ENCODE results near the gene TRPM1.

Gene TRPM1

DNA sequence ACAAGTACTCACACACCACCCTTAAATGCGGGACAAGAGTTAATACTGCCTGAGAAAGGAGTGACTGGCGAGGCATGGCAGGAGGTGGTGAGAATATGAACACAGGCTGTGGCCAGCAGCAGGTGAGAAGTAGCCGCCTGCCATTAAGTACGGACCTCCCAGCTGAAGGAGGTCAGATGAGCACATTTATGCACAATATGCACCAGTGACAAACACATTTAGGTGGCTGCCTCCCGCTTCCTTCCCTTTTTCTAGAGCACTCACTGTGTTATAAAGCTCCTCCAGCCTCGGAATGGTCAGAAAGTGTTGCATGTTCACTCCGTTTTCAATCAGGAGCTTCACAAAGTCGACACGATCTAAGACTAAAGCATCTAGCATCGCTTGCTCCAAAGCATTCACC lies 52.4 kb downstream of the TRPM1 start:
- DNase-seq (ENCODE audit: low read depth) = no peak

DNA sequence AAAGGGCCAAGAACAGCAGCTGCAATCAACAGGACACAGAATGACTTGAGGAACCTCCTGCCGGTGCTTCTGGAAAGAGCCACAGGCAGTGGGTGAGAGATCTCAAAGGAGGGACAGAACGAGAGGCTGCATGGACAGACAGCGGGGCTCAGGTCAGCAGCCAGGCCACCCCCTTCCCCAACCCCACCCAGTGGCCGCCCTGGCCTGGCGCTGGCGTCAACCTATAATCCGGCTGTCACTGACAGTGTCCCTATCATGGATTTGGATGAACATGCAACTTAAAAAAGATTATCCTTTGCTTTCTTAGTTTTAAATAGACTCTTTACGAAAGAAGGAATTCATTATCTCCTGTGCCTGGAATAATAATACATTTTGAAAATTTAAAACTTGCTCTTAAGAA lies 54.1 kb downstream of the TRPM1 start:
- DNase-seq (ENCODE audit: low read depth) = no peak

DNA sequence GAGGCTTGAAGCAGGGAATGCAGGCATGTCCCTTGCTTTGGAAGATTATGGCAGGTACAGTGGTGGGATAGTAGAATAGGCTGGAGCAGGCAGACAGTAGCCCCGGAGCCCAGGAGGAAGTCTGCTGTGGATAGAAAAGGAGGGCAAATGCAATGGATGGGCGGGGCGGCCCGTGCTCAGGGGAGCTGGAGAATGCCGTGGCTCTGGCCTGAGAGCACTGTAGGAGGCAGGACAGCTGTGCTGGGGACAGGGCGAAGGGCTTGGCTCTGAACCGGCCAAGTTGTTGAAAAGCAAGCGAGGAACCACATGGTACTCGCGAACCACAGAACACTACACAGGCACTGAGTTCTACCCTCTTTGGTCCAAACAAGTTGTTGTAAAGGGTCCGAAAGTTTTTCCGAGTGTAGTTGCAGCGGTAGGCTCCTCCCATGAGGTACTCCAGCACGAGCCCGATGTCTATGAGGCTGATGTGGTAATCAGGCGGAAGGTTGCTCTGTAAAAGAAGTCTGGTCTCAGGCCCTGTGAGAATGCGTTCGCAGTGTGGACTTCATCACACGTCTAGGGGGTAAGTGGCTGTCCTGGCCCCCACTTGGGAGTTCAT lies 54.7 kb downstream of the TRPM1 start:
- DNase-seq (ENCODE audit: low read depth) = no peak

DNA sequence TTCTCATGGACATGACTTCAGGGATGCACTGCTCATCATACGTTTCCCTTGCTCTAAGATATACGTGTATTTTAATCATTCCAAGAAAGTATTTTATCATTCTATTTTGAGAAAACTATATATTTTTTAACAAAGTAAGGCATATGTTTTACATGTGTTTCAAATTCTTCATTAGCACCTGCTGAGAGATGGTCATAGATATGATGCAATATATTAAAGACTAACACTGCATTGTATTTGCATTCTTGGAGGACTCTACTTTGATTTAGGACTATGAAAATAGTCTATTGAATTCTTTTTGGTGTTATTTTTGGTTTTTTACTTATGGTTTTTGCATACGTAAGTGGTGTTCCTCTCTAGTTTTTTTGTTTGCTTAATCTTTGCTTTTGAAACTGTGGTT lies 55.9 kb downstream of the TRPM1 start:
- no peak for DNase-seq (ENCODE audit: low read depth)

DNA sequence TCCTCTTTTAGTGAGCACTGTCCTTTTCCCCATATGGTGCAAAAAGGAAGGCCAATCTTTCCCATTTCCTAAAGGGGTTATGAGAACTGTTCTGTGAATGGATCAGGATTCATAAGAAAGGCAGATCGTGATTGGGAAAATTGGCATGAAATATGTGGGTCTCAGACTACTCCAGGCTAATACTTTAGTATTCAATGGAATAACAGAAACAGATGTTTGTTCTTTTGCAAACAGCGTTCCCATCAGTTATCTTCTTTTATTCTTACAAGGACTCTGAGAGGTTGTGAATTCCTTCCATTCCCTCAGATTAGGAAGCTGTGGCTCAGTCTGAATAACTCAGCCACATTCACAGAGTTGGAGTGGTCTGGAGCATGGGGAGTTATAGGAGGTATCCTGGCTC lies 58.8 kb downstream of the TRPM1 start:
- DNase-seq (ENCODE audit: low read depth) = peak; percentile 24

DNA sequence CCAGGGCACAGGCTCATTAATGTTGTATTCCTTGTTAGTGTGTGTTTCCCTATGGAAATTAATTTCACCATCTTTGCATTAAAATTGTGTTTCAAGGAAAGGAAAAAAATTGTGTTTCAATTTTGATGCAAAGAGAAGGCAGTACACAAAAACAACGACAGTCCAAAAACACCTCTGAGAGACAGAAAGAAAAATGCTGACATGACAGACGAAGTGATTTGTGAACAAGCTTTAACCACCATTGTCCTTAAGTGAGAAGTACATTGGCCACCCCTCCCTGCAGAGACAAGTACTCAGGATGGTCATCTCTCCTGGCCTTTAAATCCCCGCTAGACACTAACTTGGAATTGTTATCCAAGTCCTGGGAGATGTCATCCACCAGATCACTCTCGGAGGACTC lies 59.9 kb downstream of the TRPM1 start:
- no peak for DNase-seq (ENCODE audit: low read depth)

DNA sequence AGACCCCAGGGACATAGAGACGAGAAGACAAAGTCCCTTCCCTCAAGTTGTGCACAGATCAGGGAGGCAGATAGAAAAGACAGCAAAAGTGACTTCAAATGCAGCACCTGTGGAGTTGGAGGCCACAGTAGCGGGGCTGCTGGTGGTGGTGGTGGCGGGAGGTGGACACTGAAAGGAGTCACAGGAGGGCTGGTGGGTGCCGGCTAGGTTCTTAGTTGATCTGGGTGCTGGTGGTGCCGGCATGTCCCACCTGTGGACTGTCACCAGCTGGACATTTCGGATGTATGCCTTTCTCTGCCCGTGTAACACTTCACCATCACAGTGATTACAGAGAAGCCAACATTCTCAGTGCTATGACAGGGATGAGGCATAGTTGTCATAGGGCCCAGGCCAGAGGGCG lies 60.9 kb downstream of the TRPM1 start:
- DNase-seq (ENCODE audit: low read depth) = no peak

DNA sequence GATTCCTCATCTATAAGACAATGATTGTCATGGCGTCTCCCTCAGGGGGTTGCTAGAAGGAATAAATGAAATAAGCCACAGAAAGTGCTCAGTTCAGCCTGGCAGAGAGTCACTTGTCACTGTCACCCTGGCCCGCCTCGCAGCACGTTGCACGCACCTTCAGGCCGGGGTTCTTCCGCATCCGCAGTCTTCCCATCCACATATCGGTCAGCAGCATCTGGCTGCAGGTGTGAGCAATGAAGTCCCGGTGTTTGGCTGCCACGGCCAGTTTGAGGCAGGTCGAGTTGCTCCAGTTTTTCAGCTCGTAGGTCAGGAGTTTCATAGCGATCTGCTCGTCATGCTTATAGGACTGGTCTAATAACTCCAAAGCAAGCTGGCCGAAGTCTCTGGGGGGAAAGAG lies 61.6 kb downstream of the TRPM1 start:
- DNase-seq (ENCODE audit: low read depth) = no peak

DNA sequence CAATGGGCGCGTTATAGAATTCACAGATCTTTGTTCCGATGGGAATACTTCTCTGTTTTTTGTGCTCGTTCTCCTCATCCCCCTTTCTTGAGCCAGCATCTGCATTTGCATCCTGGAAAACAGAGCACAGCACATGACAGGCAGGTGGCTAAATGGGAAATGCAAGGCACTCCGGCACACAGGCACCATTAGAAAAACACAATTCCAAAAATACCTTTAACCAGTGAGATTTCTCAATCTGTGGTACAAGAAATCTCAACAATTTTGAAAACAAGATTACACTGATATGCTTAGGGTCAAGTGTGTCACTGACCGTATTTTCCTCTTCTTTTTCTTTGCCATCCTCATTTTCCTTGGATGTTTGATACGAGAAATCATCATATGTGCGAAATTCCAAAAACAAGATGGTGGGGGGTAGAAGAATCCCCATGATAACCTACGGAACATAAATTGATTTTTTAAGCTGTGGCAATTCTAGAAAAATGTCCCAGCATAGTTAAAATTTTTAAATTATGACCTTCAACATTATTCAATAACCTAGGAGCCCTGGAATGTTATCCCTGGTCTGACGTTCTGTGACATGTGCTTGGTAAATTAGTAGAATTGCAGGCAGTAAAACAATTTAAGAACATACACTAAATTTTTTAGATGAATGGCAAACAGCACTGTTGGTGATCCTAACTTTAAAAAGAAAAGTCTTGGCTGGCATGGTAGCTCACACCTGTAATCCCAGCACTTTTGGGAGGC lies 63.6 kb downstream of the TRPM1 start:
- DNase-seq (ENCODE audit: low read depth) = peak; percentile 46

DNA sequence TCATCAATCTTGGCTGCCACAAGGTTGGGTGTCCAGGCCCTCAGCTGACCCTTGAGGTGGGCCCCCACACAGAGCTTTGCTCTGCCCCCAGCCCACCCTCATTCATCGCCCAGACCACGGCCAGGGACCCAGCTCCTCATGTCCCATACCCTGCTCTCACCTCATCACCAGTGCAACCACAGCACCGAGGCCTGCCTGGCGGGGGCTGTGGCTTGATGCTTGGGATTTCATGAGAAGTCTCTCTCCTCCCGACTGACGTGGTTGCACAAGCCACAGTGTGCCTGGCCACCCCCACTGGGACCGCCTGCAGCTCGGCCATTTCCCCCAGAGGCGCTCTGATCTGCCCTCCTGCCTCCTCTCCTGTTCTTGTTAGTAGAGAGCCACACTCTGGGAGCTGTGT lies 64.7 kb downstream of the TRPM1 start:
- DNase-seq (ENCODE audit: low read depth) = no peak

DNA sequence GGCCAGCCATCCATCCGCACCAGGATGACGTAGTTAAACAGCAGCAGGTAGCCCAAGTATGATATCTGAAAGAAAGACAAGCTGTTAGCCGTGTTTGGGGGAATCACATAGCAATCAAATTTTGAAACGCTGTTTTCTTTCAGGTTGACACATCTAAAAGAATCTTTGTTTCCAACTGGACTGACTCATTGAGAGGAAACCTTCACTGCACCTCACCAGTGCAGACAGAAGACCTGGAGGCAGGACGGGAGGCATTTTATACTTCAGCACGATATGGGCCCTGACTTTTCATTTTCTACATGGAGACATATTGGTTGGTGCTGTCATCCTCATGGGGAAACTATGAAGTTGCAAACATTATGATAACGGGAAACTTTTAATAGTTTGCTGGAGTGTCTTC lies 65.9 kb downstream of the TRPM1 start:
- no peak for DNase-seq (ENCODE audit: low read depth)

DNA sequence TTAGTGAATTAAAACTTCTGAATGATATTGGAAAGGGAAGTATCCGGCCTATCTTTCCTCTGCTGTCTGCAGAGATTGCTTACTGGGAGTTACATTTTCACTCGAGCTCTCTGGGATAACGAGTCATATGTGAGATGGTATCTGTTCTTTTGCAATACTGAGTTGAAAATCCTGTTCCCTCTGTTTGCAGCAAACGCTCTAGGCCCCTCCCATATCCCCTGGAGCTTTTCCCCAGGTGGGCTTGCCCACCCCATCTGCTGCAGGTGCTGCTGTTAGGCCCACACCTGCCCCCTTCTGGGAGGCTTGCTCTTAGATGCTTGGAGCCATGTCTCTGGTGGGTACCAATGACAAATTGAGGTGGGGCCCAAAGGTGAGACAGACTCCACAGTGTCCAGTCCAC lies 67.4 kb downstream of the TRPM1 start:
- DNase-seq (ENCODE audit: low read depth) = no peak

DNA sequence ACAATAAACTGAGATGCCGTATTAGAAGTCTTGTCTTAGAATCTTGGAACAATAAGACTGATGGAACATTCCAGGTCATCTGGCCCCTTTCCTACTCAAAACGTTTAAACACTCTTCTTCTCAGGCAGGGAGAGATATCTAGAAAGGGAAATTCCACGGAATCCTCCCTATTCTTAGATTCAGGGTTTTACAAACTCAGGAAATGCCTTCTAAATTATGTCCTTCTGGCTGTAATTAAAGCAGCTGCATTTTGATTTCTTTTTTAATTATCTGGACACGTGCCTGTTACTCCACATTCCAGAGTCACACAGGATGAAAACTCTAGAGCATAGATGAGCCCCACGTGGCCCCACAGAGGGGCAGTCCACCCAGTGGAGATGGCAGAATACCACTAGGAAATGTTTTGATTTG lies 68.6 kb downstream of the TRPM1 start:
- DNase-seq (ENCODE audit: low read depth) = no peak

DNA sequence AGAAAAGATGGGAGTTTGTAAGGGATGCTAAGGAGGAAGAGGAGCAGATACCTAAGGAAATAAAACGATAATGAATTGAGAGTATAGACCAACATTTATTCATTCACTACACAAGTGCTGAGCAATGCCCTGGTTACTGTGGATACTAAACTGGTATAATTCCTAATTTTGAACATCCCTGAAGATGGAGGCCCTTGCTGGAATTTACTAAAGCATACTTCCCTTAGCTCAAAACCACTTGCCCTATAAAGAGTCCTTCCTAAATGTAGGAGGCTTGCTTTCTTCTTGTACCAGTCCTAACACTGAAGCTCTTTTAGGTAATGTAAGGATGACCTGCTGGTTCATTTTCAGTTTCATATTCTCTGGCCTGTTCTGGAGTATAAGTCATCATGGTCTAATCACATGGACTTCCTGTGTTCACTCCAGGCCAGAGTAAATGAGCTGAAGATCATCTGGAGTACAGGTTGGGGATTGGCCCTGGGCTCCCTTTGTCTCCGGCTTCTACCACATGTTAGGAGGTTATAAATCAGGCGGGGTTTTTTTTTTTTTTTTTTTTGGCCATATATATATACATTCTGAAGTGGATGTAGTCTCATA lies 70.0 kb downstream of the TRPM1 start:
- DNase-seq (ENCODE audit: low read depth) = peak; percentile 44

DNA sequence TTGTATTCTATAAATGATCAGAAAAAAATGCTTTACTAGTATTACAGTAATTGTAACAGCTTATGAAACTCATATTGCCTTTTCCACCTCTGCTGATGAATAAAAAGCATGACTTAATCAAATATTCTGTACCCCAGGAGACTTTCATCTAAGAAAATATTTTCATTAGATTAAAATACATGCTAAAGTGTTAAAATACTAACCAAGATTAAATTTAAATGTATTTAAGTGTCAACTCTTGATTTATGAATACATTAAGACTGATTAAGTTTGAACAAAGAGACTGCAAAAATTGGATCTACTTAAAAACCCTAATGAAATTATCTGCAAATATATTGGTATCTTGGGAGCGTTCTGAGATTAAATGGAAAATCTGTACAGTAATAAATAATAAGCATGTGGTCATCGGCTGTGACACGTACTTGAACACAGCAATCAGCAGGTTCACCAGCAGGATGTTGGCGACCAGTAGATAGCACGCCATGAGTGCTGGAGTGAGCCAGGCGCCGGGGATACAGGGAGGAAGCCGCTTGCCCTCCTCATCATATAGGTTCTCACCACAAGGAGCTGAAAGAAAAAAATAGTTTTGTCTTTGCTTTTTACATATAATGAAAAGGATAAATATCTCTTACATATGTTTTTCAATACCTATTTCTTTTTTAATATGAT lies 73.5 kb downstream of the TRPM1 start:
- DNase-seq (ENCODE audit: low read depth) = no peak

DNA sequence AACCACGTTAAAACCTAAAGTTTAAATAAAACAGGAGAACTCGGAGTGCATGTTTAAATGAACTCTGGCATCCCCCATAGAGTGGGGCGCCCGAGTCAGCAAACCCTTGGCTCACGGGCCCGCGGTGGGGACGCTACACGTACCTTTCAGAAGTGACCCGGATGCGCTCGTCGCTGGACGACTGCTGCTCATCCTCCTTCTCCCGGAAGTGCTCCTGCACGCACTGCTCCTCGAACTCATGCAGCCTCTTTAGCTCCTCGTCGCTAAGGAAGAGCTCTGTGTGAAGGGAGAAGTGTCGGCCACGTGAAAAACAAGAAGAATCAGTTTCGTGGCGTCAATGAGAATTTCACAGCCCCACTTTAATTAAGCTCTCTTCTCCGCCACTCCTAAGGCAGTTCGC lies 75.5 kb downstream of the TRPM1 start:
- DNase-seq (ENCODE audit: low read depth) = no peak

DNA sequence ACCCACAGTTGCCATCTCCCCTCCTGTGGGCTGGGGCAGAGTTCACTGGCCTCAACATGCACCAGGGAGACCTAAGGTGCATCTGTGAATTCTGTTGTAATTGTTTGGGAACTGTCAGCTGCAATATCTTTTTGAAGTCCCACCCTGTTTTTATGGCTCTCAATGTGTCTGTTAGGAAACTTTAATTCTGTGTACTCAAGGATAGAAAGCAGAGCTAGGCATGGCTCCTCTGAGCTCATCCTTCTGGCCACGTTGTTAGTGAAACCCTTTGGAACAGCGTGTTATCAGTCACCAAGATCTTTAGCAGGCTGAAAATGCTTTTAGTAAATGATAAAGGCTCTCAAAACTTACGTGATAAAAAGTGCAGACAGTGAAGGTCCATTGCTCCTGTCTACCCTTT lies 76.5 kb downstream of the TRPM1 start:
- peak; percentile 61 for DNase-seq (ENCODE audit: low read depth)

DNA sequence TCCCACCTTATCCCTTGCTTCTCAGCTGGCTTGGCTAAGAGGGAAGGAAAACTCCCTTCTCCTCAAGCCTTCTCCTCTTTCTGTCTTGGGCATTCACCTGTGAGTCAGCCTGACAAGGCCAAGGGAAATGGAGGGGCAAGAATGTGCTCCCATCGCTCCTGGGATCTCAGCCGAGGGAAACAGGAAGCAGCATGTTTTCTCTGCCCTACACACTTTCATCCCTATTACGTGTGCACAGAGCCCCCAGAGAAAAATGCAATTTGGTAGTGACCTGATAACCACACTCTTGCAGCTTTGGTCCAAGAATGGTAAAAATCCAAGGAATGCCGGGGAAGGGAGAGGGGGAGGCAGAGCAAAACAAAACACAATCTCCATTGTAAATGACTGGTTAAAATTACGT lies 77.2 kb downstream of the TRPM1 start:
- peak; percentile 96 for DNase-seq (ENCODE audit: low read depth)

DNA sequence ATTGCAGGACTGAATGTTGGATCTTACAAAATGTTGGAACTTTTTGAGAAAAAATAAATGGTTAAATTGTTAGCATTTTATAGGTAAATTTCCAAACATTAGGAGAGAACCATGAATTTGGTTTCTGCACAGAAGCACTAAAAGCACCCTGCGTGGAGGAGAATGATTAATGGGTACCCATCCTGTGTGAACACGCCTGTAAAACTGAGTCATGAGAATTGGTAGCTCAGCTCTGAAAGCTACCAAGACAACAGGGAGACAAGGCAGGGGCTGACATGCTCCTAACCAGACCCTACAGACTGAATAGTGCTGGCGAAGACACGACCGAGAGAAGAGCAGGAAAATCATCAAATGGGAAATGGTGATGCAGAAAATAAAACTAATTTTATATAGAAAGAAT lies 77.7 kb downstream of the TRPM1 start:
- no peak for DNase-seq (ENCODE audit: low read depth)

DNA sequence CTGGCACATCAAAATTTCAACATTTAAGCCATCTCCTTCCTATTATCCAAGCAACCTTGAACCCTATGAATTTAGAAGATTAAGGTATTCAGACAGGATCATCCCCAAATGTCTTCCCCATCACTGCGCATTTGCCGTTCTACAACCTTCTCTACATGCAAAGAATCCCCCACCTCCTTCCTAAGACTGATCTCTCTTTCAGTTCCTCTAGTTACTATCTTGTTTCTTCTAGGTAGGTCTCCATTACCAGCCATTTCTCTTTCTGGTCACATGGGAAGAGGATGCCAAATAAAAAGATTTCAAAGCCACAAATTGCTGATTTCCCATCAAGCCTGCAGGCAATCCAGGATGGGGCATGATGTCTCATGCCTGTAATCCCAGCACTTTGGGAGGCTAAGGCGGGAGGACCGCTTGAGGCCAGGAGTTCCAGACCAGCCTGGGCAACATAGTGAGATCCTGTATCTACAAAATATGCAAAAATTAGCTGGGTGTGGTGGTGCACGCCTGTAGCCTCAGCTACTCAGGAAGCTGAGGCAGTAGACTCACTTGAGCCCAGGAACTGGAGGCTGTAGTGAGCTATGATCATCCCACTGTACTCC lies 80.4 kb downstream of the TRPM1 start:
- DNase-seq (ENCODE audit: low read depth) = no peak

DNA sequence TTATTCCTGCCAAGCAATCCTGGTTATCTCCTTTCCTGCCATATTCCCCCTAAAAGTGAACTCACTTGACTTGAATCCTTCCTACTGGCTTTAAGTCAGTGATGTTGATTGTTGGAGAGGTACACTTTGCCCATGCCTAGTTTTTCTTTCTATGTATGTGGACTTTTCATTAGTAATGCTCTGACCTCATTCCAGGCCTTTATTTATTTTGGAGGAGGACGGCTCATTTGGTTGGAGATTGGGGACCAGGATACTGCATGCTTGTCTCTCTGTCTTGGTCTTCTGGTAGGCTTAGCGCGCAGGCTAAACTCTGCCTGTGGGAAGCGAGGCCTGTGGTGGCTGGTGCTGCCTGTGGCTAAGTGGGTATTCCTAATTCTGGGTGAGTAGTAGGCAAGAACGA lies 81.0 kb downstream of the TRPM1 start:
- DNase-seq (ENCODE audit: low read depth) = no peak

DNA sequence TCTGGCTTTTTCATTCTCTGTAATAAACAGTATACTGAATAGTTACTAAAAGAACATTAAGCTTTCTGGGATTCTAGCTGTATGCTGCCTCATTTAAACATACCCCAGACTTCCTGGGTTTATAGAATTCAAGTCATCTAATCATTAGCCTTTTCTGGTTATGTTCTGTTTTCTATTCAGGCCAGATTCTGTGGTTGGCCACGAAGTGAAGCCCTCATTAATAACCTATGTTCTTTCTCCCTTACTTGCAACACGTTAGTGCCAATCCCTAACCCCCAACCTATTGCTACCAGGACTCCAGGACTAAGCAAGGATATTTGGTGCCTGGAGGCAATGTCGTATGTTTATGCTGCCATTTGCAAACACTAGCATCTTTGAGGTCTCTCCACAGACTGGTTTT lies 81.5 kb downstream of the TRPM1 start:
- peak; percentile 58 for DNase-seq (ENCODE audit: low read depth)

DNA sequence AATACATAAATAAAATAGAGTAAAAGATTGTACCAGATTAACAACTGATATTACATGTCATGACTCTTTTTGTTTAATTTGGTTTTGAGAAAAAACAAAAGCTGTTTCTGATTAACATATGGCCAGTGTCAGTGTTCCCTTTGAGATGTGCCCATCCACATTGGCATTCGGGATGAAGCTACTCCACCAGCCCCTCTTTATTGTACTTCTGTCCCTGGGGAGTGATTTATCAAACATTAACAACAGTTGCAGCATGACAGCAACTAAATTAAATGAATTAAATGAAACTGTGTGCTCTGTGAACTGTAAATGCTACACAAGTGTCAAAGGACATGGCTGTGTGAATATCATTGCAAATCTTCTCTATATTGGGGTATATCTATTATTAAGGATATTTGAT lies 84.2 kb downstream of the TRPM1 start:
- DNase-seq (ENCODE audit: low read depth) = no peak

Data from amniotic epithelial cell (primary cell).